Muscle of leg (tissue), 11 donors: Measurements from ENCODE around the gene ALDH3B1. TPM values are rescaled to one million over a fixed set of nuclear protein-coding genes. Genes with fewer than 3 reads are reported as not detected.

Experiments
- DNase-seq: peaks from one replicate; pipeline ENCODE4 v3.0.0; 2013
- H3K27ac ChIP-seq: one replicate; pipeline ENCODE4 v1.5.1; 2013; ENCODE audit warnings: mild to moderate bottlenecking, low read length, control low read depth
- H3K27me3 ChIP-seq: one replicate; pipeline ENCODE4 v1.6.1; 2013; ENCODE audit warnings: low read length; ENCODE audit not compliant: control insufficient read depth, insufficient read depth
- H3K36me3 ChIP-seq: one replicate; pipeline ENCODE4 v1.6.1; 2013; ENCODE audit warnings: low read length; ENCODE audit not compliant: control insufficient read depth, insufficient read depth
- H3K4me1 ChIP-seq: one replicate; pipeline ENCODE4 v1.6.1; 2013; ENCODE audit warnings: low read length; ENCODE audit not compliant: control insufficient read depth, insufficient read depth
- H3K4me3 ChIP-seq: one replicate; pipeline ENCODE4 v1.5.1; 2013; ENCODE audit warnings: low read length, control low read depth
- H3K9me3 ChIP-seq: replicated peaks from 2 replicates; pipeline ENCODE4 v1.6.1; 2013; ENCODE audit warnings: low read depth, low read length; ENCODE audit not compliant: control insufficient read depth
- WGBS: methylation state at CpG from one replicate; pipeline ENCODE4 v1.1.5; 2013; ENCODE audit warnings: missing lambda C conversion rate; ENCODE audit not compliant: insufficient coverage; 5-methylcytosine and 5-hydroxymethylcytosine counted together
- polyA plus RNA-seq, 8 donors: library from polyadenylated mRNA; unstranded; fragments of 120-200 nt; gene quantifications; one replicate each; pipeline versions ENCODE4 v1.2.1 to v1.2.3, GENCODE V29; 2013; ENCODE audit warnings: inconsistent platforms in 1 of 8, low replicate concordance in 1 of 8; ENCODE audit not compliant: insufficient read length in 8 of 8, insufficient read depth in 1 of 8
- total RNA-seq: library from RNA; stranded (reverse); fragments of 120-200 nt; gene quantifications from one replicate; pipeline ENCODE4 v1.2.4, GENCODE V29; 2013

Gene ALDH3B1
- total and polyA plus RNA-seq, 9 donors, result 3.2 to 10.7 (median 5.4) TPM

DNA sequence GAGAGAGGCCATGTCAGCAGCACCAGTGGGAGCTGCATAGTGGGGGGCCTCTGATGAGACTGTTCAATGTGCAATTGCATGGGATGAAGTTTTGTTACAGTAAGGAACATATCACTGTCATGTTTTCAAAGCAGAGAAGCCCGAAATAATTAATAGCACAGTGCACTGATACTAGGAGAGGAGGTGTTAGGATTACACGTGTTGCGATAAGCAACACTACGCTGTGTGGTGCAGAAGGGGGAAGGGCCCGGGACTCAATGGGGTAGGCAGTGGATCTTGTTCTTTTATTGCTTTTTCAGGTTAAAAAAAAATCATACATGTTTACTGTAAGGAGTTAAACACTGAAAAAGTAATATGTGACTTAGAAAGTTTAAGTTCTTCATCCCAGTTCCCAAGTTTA is 57.9 kb downstream of the ALDH3B1 start:
- WGBS, result 96% methylated on average over 5 of the region's 5 CpGs
- Histone ChIP-seq H3K4me3 (no peak overlapping the region), H3K4me1 (no peaks in the 10 kb centered on the region), H3K9me3 (no peaks in the 10 kb centered on the region), H3K27ac (no peak overlapping the region), H3K36me3 (peaks cover 63% of the 10 kb centered on the region), H3K27me3 (no peaks in the 10 kb centered on the region)
- DNase-seq, result no peak

DNA sequence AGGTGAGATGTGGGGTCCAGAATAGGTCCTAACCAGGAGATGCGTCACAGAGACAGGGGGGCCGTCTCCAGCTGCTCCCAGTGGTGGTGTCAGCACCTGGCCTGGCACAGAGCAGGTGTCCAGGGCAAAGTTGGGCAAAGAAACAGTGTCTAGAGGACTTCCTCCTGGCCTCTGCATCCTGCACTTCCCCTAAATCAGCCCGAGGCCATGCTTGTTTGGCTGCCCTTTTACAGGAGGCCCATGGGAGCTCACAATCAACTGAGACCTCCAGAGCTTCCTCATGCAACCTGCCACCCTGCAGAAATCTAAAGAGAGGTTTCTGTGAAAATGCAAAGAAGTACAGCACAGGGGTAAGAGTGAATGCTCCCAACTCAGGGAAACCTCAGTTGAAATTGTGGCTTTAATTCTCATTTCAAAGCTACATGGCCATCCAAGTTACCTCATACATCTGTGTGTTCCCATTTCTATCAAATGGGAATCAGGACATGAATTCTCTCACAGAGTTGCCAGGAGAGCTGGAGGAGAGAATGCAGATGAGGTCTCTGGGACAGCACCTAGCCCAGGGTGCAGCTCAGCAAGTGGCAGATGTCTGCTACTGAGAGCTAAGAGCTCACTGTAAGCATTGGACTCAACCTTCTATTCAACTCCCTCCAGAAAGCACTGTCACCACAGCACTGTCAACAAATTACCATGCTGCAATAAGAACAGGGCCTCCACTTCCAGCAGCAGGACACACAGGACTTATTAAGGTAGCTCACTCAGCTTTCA is 61.3 kb downstream of the ALDH3B1 start:
- 94% methylated on average over 2 of the region's 3 CpGs for WGBS
- peaks cover 54% of the 10 kb centered on the region for H3K36me3 ChIP-seq
- no peaks in the 10 kb centered on the region for H3K4me1 ChIP-seq

DNA sequence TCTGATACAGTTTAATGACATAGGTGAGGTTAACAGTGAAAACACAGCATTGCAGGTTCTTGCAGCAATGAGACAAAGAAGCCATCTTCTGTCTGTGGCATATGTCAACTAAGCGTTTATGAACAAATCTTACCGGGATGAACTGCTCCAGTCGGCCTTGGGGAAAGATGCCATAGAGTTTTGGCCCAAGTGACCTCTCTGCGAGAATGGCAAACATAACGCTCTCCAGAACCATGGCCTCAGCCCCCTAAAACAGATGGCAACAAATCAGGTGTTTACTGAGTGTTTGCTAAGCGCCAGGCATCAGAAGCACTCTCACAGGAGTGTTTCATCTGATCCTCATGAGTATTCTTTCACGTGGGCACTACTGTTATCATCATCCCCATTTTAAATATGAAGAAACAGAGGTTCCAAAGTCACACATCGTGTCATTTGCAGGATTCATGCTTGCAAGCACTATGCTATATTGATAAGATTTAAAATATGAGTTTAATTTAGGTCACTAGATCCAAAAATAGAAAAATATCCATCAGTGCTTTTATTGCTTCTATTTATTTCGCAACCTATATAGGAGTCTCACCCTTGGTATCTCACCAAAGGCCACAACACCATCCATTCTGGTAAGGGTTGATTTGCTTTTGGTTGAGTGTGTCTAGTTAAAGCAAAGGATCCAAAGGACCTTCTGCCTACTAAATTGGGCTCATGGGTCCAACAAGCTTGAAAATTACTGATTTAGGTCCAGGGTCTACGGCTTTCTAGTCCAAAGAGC is 64.6 kb downstream of the ALDH3B1 start:
- WGBS, result 86% methylated on average over 7 of the region's 10 CpGs
- H3K36me3 ChIP-seq, result peaks cover 40% of the 10 kb centered on the region
- no peaks in the 10 kb centered on the region for H3K9me3 ChIP-seq
- H3K4me1 ChIP-seq, result no peaks in the 10 kb centered on the region
- no peak overlapping the region for H3K27ac ChIP-seq
- no peak overlapping the region for H3K4me3 ChIP-seq
- no peak for DNase-seq
- no peaks in the 10 kb centered on the region for H3K27me3 ChIP-seq

More for the DNA sequence above, 61.3 kb downstream of the ALDH3B1 start:
- no peak overlapping the region for H3K27ac ChIP-seq
- no peaks in the 10 kb centered on the region for H3K9me3 ChIP-seq
- H3K27me3 ChIP-seq, result no peaks in the 10 kb centered on the region
- H3K4me3 ChIP-seq, result no peak overlapping the region
- DNase-seq, result peak; percentile 6

DNA sequence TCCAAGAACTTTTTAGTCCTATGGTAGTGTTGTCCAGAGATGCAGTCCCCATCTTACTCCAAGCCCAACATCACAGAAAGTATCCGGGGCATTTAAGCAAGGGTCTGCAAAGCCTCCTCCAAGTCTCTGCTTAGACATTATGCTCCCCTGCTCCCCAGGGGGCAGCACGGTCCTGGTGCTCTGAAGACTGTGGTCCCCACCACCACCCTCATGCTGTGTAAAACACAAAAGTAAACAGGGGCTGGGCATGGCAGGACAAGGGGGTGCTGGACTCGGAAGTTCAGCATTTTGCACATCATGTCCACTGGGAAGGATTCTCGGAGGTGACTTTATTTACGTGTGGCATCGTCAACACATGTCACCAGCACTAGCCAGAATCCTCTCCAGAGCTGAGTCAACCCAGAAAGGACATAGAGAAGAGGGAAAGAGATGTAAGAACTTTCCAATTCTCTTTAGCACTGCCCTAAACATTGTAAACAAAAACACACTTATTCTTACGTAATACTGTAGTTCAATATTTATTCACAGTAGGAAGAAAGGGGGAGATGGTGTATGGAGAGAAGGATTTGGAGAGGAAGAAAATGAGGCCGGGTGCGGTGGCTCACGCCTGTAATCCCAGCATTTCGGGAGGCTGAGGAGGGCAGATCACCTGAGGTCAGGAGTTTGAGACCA is 66.4 kb downstream of the ALDH3B1 start:
- Histone ChIP-seq H3K4me1 (no peaks in the 10 kb centered on the region), H3K36me3 (peaks cover 36% of the 10 kb centered on the region), H3K27me3 (no peaks in the 10 kb centered on the region), H3K27ac (no peak overlapping the region), H3K4me3 (no peak overlapping the region), H3K9me3 (no peaks in the 10 kb centered on the region)
- WGBS, result 90% methylated on average over 5 of the region's 11 CpGs
- no peak for DNase-seq

DNA sequence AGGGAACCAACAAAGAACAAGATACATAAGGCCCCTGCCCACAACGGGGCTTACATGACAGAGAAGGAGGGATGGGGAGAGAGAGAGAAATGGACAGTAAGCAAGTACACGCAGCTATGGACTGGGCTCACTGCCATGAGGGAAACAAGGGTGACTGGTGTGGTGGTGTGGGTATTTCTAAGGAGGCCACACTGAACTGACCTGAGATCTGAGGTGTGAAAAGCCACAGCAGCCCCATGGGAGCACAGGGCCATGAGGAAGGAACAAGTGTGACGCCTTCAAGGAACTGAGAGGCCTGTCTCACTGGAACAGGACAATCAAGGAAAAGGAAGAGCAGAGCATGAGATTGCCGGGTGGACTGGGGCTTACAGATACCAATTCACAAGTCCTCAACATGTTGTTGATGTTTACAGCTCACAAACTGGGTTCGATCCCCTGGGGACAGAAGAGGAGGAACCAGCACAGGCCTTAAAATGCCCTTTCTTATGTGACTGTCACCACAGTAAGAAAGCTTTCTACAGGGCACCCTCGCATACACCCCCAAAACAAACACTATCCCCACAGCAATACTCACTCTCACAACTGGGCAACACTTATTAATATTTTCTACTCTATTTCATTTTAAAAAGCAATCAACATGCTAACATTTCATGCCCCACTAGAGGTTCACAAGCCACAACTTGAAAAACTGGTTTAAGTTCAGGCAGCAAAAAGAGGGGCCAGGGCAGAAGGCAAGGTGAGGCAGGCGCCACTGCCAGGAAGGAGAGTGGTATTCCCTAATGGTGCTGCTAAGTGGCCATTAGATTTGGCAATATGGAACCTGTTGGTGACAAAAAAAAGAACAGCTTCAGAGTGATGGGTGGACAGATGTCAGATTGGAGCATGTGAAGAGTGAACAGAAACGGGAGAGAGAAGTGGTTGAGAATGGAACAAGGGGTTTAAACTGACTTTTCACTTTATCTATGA is 67.8 kb downstream of the ALDH3B1 start:
- WGBS, result 66% methylated on average over 7 of the region's 8 CpGs
- H3K27ac ChIP-seq, result no peak overlapping the region

More for the DNA sequence above, 67.8 kb downstream of the ALDH3B1 start:
- no peaks in the 10 kb centered on the region for H3K9me3 ChIP-seq
- peaks cover 31% of the 10 kb centered on the region for H3K36me3 ChIP-seq
- no peak for DNase-seq
- H3K4me3 ChIP-seq, result no peak overlapping the region
- peaks cover 2% of the 10 kb centered on the region for H3K4me1 ChIP-seq
- no peaks in the 10 kb centered on the region for H3K27me3 ChIP-seq

Other genes with a start within 250 kb of the ALDH3B1 start
- 5.0 TPM for gene UNC93B1, start 6.2 kb upstream of the ALDH3B1 start, total RNA-seq
- gene UNC93B1, start 6.2 kb upstream of the ALDH3B1 start, polyA plus RNA-seq, result 1 to 10 TPM; 5.4 to 8.7 (median 6.5) TPM
- gene NDUFS8, start 20.4 kb downstream of the ALDH3B1 start, total RNA-seq, result 108 TPM
- 10 to 100 TPM; 67.1 to 91.2 (median 78.2) TPM for gene NDUFS8, start 20.4 kb downstream of the ALDH3B1 start, polyA plus RNA-seq
- gene TCIRG1, start 28.7 kb downstream of the ALDH3B1 start, total RNA-seq, result 31.9 TPM
- gene TCIRG1, start 28.7 kb downstream of the ALDH3B1 start, polyA plus RNA-seq, result 10 to 100 TPM; 21.8 to 35.2 (median 27.3) TPM
- 14.0 TPM for gene CHKA, start 111.1 kb downstream of the ALDH3B1 start, total RNA-seq
- 10 to 100 TPM in 5 of 8 donors, 1 to 10 TPM in 3; 9.6 to 25.7 (median 12.1) TPM for gene CHKA, start 111.1 kb downstream of the ALDH3B1 start, polyA plus RNA-seq
- 36.1 TPM for gene KMT5B, start 203.0 kb downstream of the ALDH3B1 start, total RNA-seq
- gene KMT5B, start 203.0 kb downstream of the ALDH3B1 start, polyA plus RNA-seq, result 10 to 100 TPM; 29.6 to 42.5 (median 39.7) TPM